ENCODE measurements around the gene EXOC5.
A peak's percentile ranks its signal among the peaks of the same experiment; 100 is the strongest.
"Not testable (repeated sequence)": the region's sequence is repeated elsewhere in the genome, so short reads cannot be mapped to it uniquely, and the experiment has no call there.

The EXOC5 gene

GRCh38 chr14:57258221-57258620 is 10.5 kb downstream of the EXOC5 start:
- DNase-seq: not testable (repeated sequence)

GRCh38 chr14:57254884-57255283 is 13.8 kb downstream of the EXOC5 start:
- no peak for DNase-seq

- DNase-seq: no peak
Observed at GRCh38 chr14:57246933-57247657, 21.6 kb downstream of the EXOC5 start.

- no peak for DNase-seq
Observed at GRCh38 chr14:57245941-57246340, 22.8 kb downstream of the EXOC5 start.

GRCh38 chr14:57244106-57244505 is 24.6 kb downstream of the EXOC5 start:
- DNase-seq: no peak

- no peak for DNase-seq
Observed at GRCh38 chr14:57243320-57243719, 25.4 kb downstream of the EXOC5 start.

- DNase-seq: not testable (repeated sequence)
Observed at GRCh38 chr14:57240115-57240514, 28.6 kb downstream of the EXOC5 start.

GRCh38 chr14:57232006-57232405 is 36.7 kb downstream of the EXOC5 start:
- DNase-seq: no peak

- DNase-seq: not testable (repeated sequence)
Observed at GRCh38 chr14:57228320-57228719, 40.4 kb downstream of the EXOC5 start.

- DNase-seq: no peak
Observed at GRCh38 chr14:57227083-57227482, 41.6 kb downstream of the EXOC5 start.

- no peak for DNase-seq
Observed at GRCh38 chr14:57221931-57222330, 46.8 kb downstream of the EXOC5 start.

- DNase-seq: no peak
Observed at GRCh38 chr14:57212919-57213318, 55.8 kb downstream of the EXOC5 start.

GRCh38 chr14:57209561-57209960 is 59.1 kb downstream of the EXOC5 start:
- no peak for DNase-seq

- no peak for DNase-seq
Observed at GRCh38 chr14:57205938-57206337, 62.8 kb downstream of the EXOC5 start.

GRCh38 chr14:57202672-57203071 is 66.0 kb downstream of the EXOC5 start:
- DNase-seq: not testable (repeated sequence)

GRCh38 chr14:57199921-57200320 is 68.8 kb downstream of the EXOC5 start:
- DNase-seq: no peak

- DNase-seq: peak; percentile 82
Observed at GRCh38 chr14:57189070-57189469, 79.6 kb downstream of the EXOC5 start.

- DNase-seq: peak; percentile 42
Observed at GRCh38 chr14:57182760-57183503, 85.8 kb downstream of the EXOC5 start.

GRCh38 chr14:57179273-57179672 is 89.4 kb downstream of the EXOC5 start:
- DNase-seq: no peak

- DNase-seq: no peak
Observed at GRCh38 chr14:57174466-57174865, 94.2 kb downstream of the EXOC5 start.

- no peak for DNase-seq
Observed at GRCh38 chr14:57171903-57172302, 96.8 kb downstream of the EXOC5 start.

GRCh38 chr14:57171363-57171762 is 97.3 kb downstream of the EXOC5 start:
- no peak for DNase-seq

GRCh38 chr14:57169901-57170300 is 98.8 kb downstream of the EXOC5 start:
- no peak for DNase-seq

GRCh38 chr14:57168138-57168679 is 100.5 kb downstream of the EXOC5 start:
- DNase-seq: no peak
